Epithelial cell of esophagus (primary cell): ENCODE results near the gene DRC7.

ENCODE experiments used
- DNase-seq: peaks from one replicate; pipeline ENCODE4 v3.0.0; 2010; ENCODE audit warnings: low read depth
- H3K4me3 ChIP-seq: 2 replicates; pipeline ENCODE4 v1.5.1; 2011; ENCODE audit warnings: mild to moderate bottlenecking, low read length, control low read depth
- CTCF ChIP-seq: IDR thresholded peaks from 2 replicates; pipeline ENCODE4 v1.5.1; 2011; ENCODE audit warnings: low read depth, mild to moderate bottlenecking, low read length, control low read depth, inconsistent platforms; ENCODE audit not compliant: insufficient read depth; ENCODE audit errors: missing control alignments

DRC7 gene

GRCh38 chr16:57738844-57739243 is 44.2 kb downstream of the DRC7 start:
- TF ChIP-seq CTCF, result no peak
- no peak for DNase-seq
- H3K4me3 ChIP-seq, result no peak overlapping the region

GRCh38 chr16:57739756-57740422 is 45.3 kb downstream of the DRC7 start:
- H3K4me3 ChIP-seq, result no peak overlapping the region
- DNase-seq, result no peak
- TF ChIP-seq CTCF, result no peak

GRCh38 chr16:57740423-57741071 is 45.9 kb downstream of the DRC7 start:
- TF ChIP-seq CTCF, result no peak

GRCh38 chr16:57741660-57742191 is 47.1 kb downstream of the DRC7 start:
- no peak for TF ChIP-seq CTCF
- DNase-seq, result no peak
- no peak overlapping the region for H3K4me3 ChIP-seq

More at GRCh38 chr16:57740423-57741071, 45.9 kb downstream of the DRC7 start:
- no peak overlapping the region for H3K4me3 ChIP-seq
- DNase-seq, result no peak

GRCh38 chr16:57742543-57742942 is 47.9 kb downstream of the DRC7 start:
- H3K4me3 ChIP-seq, result no peak overlapping the region
- TF ChIP-seq CTCF, result no peak
- no peak for DNase-seq

- H3K4me3 ChIP-seq, result no peak overlapping the region
- DNase-seq, result no peak
- no peak for TF ChIP-seq CTCF
These were observed 48.9 kb downstream of the DRC7 start for GRCh38 chr16:57743458-57743857.
